IMR-90 (cell line): ENCODE measurements around the gene PPA2. TPM values are rescaled to one million over a fixed set of nuclear protein-coding genes. Genes with fewer than 3 reads are reported as not detected.

Experiments
- ATAC-seq: fragments of 200-7000 bp; cut with Tn5 transposase; 2 replicates; pipeline ENCODE4 v1.9.1; 2020; ENCODE audit warnings: low read depth, mild to moderate bottlenecking, moderate library complexity
- BruUV-seq: library from RNA; stranded (reverse); fragments of 400-500 nt; replicated peaks from 2 replicates; lab custom pipeline; 2021; lab: Mats Ljungman, UMichigan
- CTCF ChIA-PET: fragments of 300-600 bp; formaldehyde crosslinking; extraction: SDS; loops from one replicate; lab custom pipeline; 2021; ENCODE audit warnings: antibody characterized with exemption; lab: Yijun Ruan, JAX
- POLR2A ChIA-PET: fragments of 300-600 bp; sonication (Branson Sonifier 250); formaldehyde crosslinking; loops from one replicate; lab custom pipeline; 2022; ENCODE audit warnings: antibody characterized with exemption; ENCODE audit not compliant: unreplicated experiment; lab: Charles Lee
- DNase-seq: peaks from one replicate; pipeline ENCODE4 v3.0.0; 2013
- H2AFZ ChIP-seq: replicated peaks from 2 replicates; pipeline ENCODE3; 2013; ENCODE audit warnings: low read length, mild to moderate bottlenecking; ENCODE audit not compliant: poor library complexity
- H2AK5ac ChIP-seq: 2 replicates; pipeline ENCODE4 v1.6.1; 2013; ENCODE audit warnings: low read depth, low read length, inconsistent platforms
- H2AK9ac ChIP-seq: replicated peaks from 2 replicates; pipeline ENCODE3; 2013; ENCODE audit warnings: mild to moderate bottlenecking, low read depth, low read length, moderate library complexity; ENCODE audit not compliant: poor library complexity
- H2BK120ac ChIP-seq: 2 replicates; pipeline ENCODE4 v1.6.1; 2013; ENCODE audit warnings: low read depth, low read length, inconsistent platforms
- H2BK15ac ChIP-seq: 3 replicates; pipeline ENCODE4 v1.6.1; 2013; ENCODE audit warnings: low read depth, low read length, inconsistent platforms
- H2BK20ac ChIP-seq: 2 replicates; pipeline ENCODE4 v1.6.1; 2013; ENCODE audit warnings: low read depth, mild to moderate bottlenecking, inconsistent platforms, low read length, moderate library complexity
- H2BK5ac ChIP-seq: 2 replicates; pipeline ENCODE4 v1.6.1; 2013; ENCODE audit warnings: mild to moderate bottlenecking, low read depth, low read length, inconsistent platforms; ENCODE audit not compliant: poor library complexity, severe bottlenecking
- H3K14ac ChIP-seq: replicated peaks from 2 replicates; pipeline ENCODE4 v1.6.1; 2013; ENCODE audit warnings: low read depth, low read length, inconsistent platforms
- H3K18ac ChIP-seq: 2 replicates; pipeline ENCODE4 v1.6.1; 2013; ENCODE audit warnings: low read depth, low read length, control low read depth
- H3K23ac ChIP-seq: 2 replicates; pipeline ENCODE4 v1.6.1; 2013; ENCODE audit warnings: low read depth, low read length, inconsistent platforms
- H3K27ac ChIP-seq: 2 replicates; pipeline ENCODE4 v1.5.1; 2013; ENCODE audit warnings: mild to moderate bottlenecking, control low read depth, low read length; ENCODE audit not compliant: insufficient read depth
- H3K27me3 ChIP-seq: 2 replicates; pipeline ENCODE4 v1.6.1; 2013; ENCODE audit warnings: low read length; ENCODE audit not compliant: control insufficient read depth, insufficient read depth
- H3K36me3 ChIP-seq: 2 replicates; pipeline ENCODE4 v1.6.1; 2013; ENCODE audit warnings: low read length, mixed read lengths; ENCODE audit not compliant: control insufficient read depth, insufficient read depth
- H3K4ac ChIP-seq: 2 replicates; pipeline ENCODE4 v1.6.1; 2013; ENCODE audit warnings: low read depth, low read length, inconsistent platforms
- H3K4me1 ChIP-seq: 2 replicates; pipeline ENCODE4 v1.6.1; 2013; ENCODE audit warnings: low read length, mixed read lengths; ENCODE audit not compliant: control insufficient read depth, insufficient read depth
- H3K4me2 ChIP-seq: 2 replicates; pipeline ENCODE4 v1.6.1; 2013; ENCODE audit warnings: low read depth, mild to moderate bottlenecking, control low read depth, low read length, moderate library complexity
- H3K4me3 ChIP-seq: 2 replicates; pipeline ENCODE4 v1.5.1; 2013; ENCODE audit warnings: low read depth, mild to moderate bottlenecking, control low read depth, low read length, moderate library complexity; ENCODE audit not compliant: insufficient read depth
- H3K56ac ChIP-seq: 2 replicates; pipeline ENCODE4 v1.6.1; 2013; ENCODE audit warnings: low read length, inconsistent platforms; ENCODE audit not compliant: insufficient read depth; ENCODE audit errors: extremely low read depth
- H3K79me1 ChIP-seq, 2 experiments: 2 replicates each; pipeline ENCODE4 v1.6.1; 2013; ENCODE audit warnings: low read length in 2 of 2, inconsistent platforms in 1 of 2, low read depth in 1 of 2
- H3K9ac ChIP-seq: 2 replicates; pipeline ENCODE4 v1.6.1; 2013; ENCODE audit warnings: low read depth, low read length, control low read depth
- H3K9me1 ChIP-seq: 2 replicates; pipeline ENCODE4 v1.6.1; 2013; ENCODE audit warnings: low read length, inconsistent platforms; ENCODE audit not compliant: insufficient read depth
- H3K9me3 ChIP-seq: 2 replicates; pipeline ENCODE4 v1.6.1; 2013; ENCODE audit warnings: low read length; ENCODE audit not compliant: control insufficient read depth, insufficient read depth
- H4K20me1 ChIP-seq: 2 replicates; pipeline ENCODE4 v1.6.1; 2013; ENCODE audit warnings: low read length, inconsistent platforms; ENCODE audit not compliant: insufficient read depth
- H4K5ac ChIP-seq: 2 replicates; pipeline ENCODE4 v1.6.1; 2013; ENCODE audit warnings: mild to moderate bottlenecking, low read depth, low read length, control low read depth
- H4K8ac ChIP-seq, 2 experiments: 2 replicates each; pipeline ENCODE4 v1.6.1; 2013; ENCODE audit warnings: low read depth in 2 of 2, low read length in 2 of 2, control low read depth in 1 of 2, inconsistent platforms in 1 of 2
- H4K91ac ChIP-seq: 2 replicates; pipeline ENCODE4 v1.6.1; 2013; ENCODE audit warnings: low read depth, low read length, inconsistent platforms; ENCODE audit not compliant: insufficient read depth
- CEBPB ChIP-seq: IDR thresholded peaks from 2 replicates; pipeline ENCODE4 v1.6.1; 2012; ENCODE audit warnings: low read depth, low read length, improper control_type of control experiment
- dilution Hi-C: fragments of 300-500 bp; cut with HindIII; formaldehyde crosslinking; loops from one replicate; pipeline ENCODE4 v1.14.3; 2018; ENCODE audit warnings: low sequenced_read_pairs; ENCODE audit not compliant: unreplicated experiment
- in situ Hi-C: fragments of 300-500 bp; cut with MboI; formaldehyde crosslinking; loops from 3 replicates; pipeline ENCODE4 v1.14.3; 2019; ENCODE audit warnings: low sequenced_read_pairs, inconsistent platforms, mixed read lengths
- intact Hi-C: fragments of 100-400 bp; cut with micrococcal nuclease; formaldehyde crosslinking; loops from 2 replicates; pipeline ENCODE4 v1.10.0; 2022
- polyA plus RNA-seq, 3 experiments: library from polyadenylated mRNA; depleted of rRNA; stranded (reverse); fragments of >200 nt; gene quantifications; 2 replicates each; pipeline ENCODE4 v1.2.3, GENCODE V29; 2012; ENCODE audit warnings: low replicate concordance in 1 of 3
- total RNA-seq: library from RNA; depleted of rRNA; stranded (reverse); fragments of >200 nt; gene quantifications from 2 replicates; pipeline ENCODE4 v1.2.3, GENCODE V29; 2012

PPA2 gene
- total and polyA plus RNA-seq, 2 of the 4 experiments (the other 2 are of a cell fraction), result 43.1 to 52.5 TPM

DNA sequence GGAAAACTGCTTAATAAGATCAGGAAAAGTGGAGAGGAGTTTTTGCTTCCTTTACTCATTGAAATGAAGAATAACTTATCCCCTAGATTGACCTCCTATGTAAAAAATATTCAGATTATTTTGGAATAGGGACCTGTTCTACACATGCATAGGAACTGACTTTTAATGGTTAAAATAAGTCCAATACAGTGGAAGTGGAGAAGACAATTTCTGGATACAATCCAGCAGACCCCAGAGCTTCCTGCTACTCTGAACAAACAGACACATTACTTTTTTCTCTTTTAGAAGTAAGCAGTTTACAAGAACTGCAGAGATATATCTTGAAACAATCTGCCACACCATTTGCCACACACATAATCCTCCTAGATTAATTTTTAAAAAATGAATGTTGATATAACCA, 129.7 kb downstream of the PPA2 start:
- Histone ChIP-seq H2BK20ac (no peak overlapping the region), H3K9me1 (no peaks in the 10 kb centered on the region), H3K9ac (no peak overlapping the region), H3K4me2 (no peak overlapping the region), H3K36me3 (no peaks in the 10 kb centered on the region), H2AFZ (no peak overlapping the region), H4K91ac (no peak overlapping the region), H3K23ac (no peak overlapping the region), H3K4ac (no peak overlapping the region), H3K27ac (no peak overlapping the region), H2BK5ac (no peak overlapping the region), H3K79me1 (no peaks in the 10 kb centered on the region), H2AK9ac (no peak overlapping the region), H3K56ac (no peak overlapping the region), H3K18ac (no peak overlapping the region), H2AK5ac (no peak overlapping the region), H4K20me1 (no peaks in the 10 kb centered on the region), H3K4me3 (no peak overlapping the region), H4K8ac (no peak overlapping the region), H3K14ac (no peak overlapping the region), H3K4me1 (no peaks in the 10 kb centered on the region), H3K9me3 (no peaks in the 10 kb centered on the region), H3K27me3 (no peaks in the 10 kb centered on the region), H2BK120ac (no peak overlapping the region), H4K5ac (no peak overlapping the region), H2BK15ac (no peak overlapping the region)
- ATAC-seq (no peak), DNase-seq (no peak)
- dilution Hi-C loops (no loop called here), intact Hi-C loops (no loop called here), in situ Hi-C loops (no loop called here)
- no peak for TF ChIP-seq CEBPB
- ChIA-PET CTCF (no interaction called here), POLR2A (no interaction called here)
- no TSS peak for BruUV-seq
